Kasumi-1 (cell line): ENCODE measurements around the gene C1QTNF8.

Experiments used
- DNase-seq, 2 experiments: peaks; one replicate each; lab custom pipeline; 2025; lab: John Stamatoyannopoulos, UW

The C1QTNF8 gene

GRCh38 chr16:1127101-1127500 lies 31.1 kb upstream of the C1QTNF8 start:
- no peak for DNase-seq

DNA sequence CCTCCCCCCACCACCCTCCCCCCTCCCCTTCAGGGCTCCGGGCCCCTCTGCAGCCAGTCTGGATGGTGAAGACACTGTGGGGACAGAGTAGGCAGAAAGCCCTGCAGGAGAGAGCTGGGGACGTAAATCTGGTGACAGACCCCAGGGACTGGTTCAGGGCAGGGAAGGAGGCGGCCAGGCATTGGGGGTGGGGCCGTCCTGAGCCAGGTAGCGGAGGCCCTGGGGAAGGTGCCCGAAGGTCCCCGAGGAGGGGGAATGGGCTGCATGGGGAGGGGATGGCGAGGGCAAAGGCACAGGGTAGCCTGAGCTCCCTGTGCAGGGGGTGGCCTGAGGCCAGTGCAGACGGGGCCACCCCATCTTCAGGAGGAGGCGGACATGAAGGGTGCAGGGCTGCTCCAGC lies 30.5 kb upstream of the C1QTNF8 start:
- no peak for DNase-seq

- DNase-seq, result no peak
These were observed 30.0 kb upstream of the C1QTNF8 start for GRCh38 chr16:1126044-1126443.

GRCh38 chr16:1125471-1125870 lies 29.4 kb upstream of the C1QTNF8 start:
- DNase-seq, result no peak

DNA sequence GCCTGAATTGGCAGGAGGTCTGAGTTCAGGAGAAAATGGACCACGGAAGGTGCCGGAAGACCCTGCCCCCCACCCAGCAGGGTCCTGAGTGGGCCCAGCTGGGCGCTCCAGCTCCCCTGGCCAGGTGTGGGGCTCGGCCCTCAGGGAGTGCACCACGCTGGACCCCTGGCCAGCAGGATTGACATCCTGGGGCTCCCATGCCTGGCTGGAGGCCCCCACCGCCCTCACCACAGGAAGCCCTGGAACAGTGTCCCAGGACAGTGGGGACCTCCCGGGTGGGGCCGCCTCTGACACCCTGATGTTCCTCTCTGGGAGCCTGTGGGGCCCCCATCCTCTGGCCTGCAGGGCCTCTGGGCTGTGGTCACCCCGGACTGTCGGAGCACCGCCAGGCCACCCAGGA lies 28.8 kb upstream of the C1QTNF8 start:
- DNase-seq, result no peak

DNA sequence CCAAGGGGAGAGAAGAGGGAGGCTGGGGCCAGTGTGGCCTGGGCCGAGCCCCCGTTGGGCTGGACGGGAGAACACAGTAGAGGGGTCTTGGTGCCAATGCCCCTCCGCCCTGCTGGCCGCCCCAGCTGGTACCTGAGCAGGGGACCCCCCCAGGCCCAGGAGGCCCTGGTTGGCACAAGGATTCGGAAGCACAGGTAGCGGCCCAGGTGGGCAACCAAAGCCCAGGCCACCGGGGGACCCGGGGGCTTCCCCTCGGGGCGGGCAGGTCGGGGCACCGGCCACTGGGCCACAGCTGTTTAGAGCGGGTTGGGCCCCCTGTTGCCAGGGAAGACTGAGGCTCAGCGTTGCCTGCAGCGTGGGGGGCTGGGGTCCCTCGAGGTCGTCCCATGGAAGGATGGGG lies 28.2 kb upstream of the C1QTNF8 start:
- DNase-seq, result no peak

- no peak for DNase-seq
These were observed 27.6 kb upstream of the C1QTNF8 start for GRCh38 chr16:1123525-1124230.

DNA sequence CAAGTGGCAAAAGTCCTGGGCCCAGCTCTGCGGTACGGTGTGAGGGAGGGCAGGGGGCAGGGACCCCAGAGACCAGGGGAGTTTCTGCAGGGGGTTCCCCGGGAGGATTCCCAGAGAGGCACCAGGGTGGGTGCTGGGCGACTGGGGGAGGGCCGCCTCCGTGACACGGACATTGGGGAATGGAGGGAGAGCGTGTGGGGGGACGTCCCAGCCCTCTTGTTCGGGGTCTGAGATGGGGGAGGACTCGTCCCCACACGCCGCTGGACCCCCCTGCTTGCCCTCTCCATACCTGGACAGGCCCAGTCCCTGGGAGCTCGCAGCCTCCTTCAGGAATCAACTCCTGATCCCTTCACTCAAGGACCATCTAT lies 26.3 kb upstream of the C1QTNF8 start:
- DNase-seq, result no peak

DNA sequence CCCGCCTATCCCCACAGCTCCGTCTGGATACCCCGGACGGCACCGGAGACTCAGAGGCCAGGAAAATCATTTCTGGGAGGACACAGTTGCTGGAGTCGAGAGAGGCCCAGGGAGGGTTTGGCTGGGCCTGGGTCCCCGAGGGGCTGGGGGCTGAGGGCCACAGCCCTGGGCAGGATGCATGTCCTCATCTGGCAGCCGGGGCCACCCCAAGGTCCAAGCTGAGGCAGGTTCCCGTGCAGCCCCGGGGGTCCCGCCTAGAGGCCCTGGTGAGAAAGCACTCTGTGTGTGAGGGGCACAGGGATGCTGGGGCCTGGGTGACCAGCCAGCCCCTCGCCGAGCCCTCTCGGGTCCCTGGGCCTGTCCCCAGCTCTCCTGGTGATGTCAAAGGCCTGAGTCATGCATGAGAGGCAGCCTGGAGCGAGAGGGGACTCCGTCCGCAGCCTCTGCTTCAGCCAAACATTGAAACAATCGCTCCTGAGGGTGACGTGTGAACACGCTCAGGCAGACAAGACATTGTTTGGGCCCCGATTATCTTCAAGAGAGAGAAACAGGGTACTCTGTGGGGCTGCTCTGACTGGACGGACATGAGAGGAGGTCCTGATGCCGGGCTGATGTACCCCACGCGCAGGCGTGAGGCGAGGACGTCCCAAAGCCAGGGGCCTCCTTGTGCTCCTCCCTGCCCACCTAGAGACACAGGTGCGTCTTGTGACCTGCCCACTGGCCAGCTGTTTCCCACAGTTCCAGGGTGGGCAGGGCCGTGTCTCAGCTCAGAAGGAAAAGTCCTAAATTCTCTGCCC lies 25.8 kb upstream of the C1QTNF8 start:
- DNase-seq, result no peak

DNA sequence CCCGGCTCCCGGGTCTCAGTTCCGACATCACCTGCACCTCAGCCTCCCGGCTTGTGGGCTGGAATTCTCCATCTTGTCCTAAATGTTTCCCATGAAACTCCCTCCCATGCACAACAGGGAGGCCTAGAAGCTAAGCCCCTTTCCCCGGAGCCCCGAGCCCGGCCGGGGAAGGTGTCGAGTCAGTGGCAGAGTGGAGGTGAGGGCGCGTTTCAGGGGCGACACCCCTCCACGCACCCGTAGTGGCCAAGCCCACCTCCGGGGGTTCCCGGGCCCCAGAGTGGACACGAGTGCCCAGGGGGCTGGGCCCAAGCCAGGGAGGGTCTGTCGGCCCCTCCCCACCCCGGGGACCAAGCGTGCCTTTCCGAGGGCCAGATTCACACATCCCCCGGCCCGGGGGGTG lies 25.0 kb upstream of the C1QTNF8 start:
- DNase-seq, result no peak

DNA sequence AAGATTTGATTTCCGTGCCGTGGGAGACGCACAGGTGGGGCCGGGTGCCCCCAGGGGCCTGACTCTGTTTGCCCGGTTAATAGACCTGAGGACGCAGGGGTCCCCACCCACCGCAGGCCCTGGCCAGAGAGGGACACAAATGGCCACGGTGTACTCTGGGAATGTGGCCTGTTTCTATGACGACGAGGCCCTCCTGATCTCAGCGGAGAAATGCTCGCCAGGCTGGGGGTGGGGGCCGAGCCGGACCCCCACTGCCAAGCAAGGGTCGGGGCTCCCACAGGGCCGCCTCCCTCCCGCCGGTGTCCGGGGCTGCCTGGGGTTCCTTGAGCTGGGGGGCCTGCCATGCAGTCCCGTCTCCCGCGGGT lies 24.5 kb upstream of the C1QTNF8 start:
- DNase-seq, result no peak

GRCh38 chr16:1119766-1120576 lies 23.9 kb upstream of the C1QTNF8 start:
- no peak for DNase-seq

- no peak for DNase-seq
These were observed 23.1 kb upstream of the C1QTNF8 start for GRCh38 chr16:1119129-1119528.

- no peak for DNase-seq
These were observed 21.9 kb upstream of the C1QTNF8 start for GRCh38 chr16:1117926-1118325.

DNA sequence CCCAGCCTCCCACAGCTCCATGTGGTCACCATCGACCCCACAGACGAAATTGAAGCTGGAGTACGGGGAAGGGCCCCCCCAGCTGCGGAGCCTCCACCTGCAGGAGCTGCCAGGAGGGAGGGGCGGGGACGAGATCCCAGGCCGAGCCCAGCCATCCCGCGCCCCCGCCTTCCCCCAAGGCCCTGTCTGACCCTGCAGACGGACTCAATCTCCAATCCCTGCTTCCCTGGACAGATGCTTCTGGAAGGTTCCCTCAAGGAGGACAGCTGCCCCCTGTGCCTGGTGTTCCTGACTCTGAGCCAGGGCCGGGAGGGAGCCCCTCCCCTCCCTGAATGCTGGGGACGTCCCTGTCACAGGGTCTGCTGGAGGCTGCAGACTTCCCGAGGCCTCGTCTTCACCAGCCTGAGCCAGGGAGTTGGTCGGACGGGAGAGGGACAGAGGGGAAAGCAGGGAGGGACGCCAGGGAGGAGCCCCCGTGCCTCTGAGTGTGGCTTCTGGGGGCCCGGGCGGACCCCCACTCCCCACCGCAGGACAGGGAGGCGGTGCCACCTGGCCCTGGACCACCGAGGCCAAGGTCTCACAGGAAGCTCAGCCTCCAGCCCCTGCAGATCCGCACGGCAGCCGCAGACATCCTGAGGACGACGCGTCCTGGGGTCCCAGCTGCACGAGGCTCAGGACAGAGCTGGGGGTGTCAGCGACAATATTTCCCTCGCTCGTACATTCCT lies 21.3 kb upstream of the C1QTNF8 start:
- no peak for DNase-seq

DNA sequence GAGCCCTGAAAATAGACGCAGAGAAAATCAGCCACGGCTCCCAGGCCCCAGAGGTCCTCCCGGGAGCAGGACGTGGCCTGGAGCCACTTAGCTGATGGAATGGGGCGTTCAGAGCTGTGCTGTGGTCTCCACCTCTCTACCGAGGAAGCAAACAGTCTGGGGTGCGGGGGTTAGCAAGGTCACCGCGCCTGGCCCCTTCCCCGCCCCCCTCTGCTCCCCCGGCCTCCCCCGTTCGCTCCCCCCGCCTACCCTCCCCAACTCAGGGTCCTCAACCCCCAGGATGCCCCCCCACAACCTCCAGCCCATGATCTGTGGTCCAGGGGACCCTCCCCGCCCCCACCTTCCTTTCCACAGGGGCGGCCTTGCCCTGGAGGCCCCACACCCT lies 20.6 kb upstream of the C1QTNF8 start:
- no peak for DNase-seq

DNA sequence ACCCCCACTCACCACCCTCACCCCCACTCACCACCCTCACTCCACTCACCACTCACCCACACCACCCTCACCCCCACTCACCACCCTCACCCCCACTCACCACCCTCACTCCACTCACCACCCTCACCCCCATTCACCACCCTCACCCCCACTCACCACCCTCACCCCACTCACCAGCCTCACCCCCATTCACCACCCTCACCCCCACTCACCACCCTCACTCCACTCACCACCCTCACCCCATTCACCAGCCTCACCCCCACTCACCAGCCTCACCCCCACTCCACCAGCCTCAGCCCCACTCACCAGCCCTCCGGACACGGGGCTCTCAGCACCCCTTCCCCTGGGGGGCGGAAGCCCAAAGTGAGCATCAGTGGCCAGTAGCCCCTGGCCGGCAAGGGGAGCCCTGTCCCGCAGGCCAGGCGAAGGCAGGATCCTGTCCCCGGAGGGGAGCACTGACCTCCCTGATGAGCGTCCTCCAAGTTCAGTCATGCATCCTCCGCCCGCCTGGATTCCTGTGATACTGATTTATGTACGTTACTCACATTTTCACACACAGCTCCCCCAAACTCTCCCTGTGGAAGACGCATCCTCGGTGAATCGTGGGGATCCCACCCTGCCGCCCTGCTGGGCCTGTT lies 18.0 kb upstream of the C1QTNF8 start:
- DNase-seq, result no peak

- DNase-seq, result no peak
These were observed 17.4 kb upstream of the C1QTNF8 start for GRCh38 chr16:1113489-1113888.

DNA sequence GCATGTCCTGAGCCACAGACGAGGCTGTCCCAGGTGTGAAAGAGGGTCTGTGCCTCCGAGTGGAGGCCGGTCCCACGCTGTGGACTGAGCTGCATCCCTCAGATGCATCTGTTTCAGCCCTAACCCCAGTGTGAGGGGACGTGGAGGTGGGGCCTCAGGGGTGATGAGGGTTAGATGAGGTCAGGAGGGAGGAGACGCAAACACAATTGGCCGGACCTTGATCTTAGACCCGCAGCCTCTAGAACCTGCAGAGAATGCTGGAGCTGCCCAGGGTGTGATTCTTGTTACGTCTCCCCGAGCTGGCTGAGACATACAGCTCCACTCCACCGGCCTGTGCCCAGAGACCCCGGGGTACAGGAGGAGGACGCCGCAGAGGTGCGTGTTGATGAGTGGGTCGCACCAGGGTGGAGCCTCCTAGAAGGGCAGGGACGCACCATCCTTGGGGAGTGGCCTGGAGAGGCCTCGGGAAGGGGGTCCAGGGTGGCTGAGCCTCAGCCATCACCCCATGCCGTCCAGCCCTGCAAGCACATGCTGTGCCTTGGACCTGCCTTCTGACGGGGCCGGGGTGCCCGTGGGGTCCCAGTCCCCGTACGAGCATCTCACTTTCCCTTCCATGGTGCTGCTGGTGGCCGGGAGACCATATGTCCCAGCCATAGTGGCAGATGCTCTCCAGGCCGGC lies 16.6 kb upstream of the C1QTNF8 start:
- no peak for DNase-seq

DNA sequence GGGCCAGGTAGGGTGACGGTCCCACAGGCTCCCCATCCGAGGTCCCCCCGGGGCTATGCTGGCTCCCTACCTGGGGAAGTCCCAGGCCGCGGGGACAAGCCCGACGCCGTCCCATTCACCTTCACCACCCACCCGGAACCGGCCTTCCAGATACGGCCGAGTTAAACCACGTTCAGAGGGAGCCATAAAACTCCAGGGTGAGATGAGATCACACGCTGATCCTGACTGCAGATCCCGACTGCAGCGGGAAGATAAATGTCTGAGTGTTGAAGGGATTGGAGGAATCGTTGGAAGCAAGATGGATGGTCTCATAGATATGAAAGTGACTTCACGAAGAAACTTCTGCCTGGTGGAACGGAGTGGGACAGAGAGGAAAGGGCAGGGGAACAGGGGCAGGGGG lies 13.6 kb upstream of the C1QTNF8 start:
- no peak for DNase-seq
